A673 (cell line): Measurements from ENCODE around the gene FDX1. TPM values are rescaled to one million over a fixed set of nuclear protein-coding genes. Genes with fewer than 3 reads are reported as not detected.

Source experiments
- BruUV-seq: library from RNA; stranded (reverse); fragments of 400-500 nt; replicated peaks from 2 replicates; lab custom pipeline; 2021; lab: Mats Ljungman, UMichigan
- CTCF ChIA-PET: fragments of 300-600 bp; sonication (Branson Sonifier 250); formaldehyde crosslinking; loops from one replicate; lab custom pipeline; 2022; ENCODE audit warnings: antibody characterized with exemption; lab: Charles Lee
- POLR2A ChIA-PET: fragments of 300-600 bp; sonication (Branson Sonifier 250); formaldehyde crosslinking; loops from one replicate; lab custom pipeline; 2022; ENCODE audit warnings: antibody characterized with exemption; ENCODE audit not compliant: low non-redundant PET; lab: Charles Lee
- DNase-seq: peaks from one replicate; pipeline ENCODE4 v3.0.0-alpha.2; 2015; ENCODE audit warnings: low spot score
- H3K27ac ChIP-seq: fragments of 200-600 bp; sonication (generic); 2 replicates; pipeline ENCODE4 v1.5.1; 2016; ENCODE audit warnings: mixed run types, low read depth, mild to moderate bottlenecking, mixed read lengths, antibody characterized with exemption, low read length; ENCODE audit not compliant: poor library complexity, severe bottlenecking
- H3K27me3 ChIP-seq: fragments of 200-600 bp; sonication (generic); replicated peaks from 2 replicates; pipeline ENCODE4 v1.6.1; 2017; ENCODE audit warnings: mixed run types, low read depth, mild to moderate bottlenecking, mixed read lengths, antibody characterized with exemption, low read length; ENCODE audit not compliant: insufficient read depth, poor library complexity
- H3K36me3 ChIP-seq: fragments of 200-600 bp; sonication (generic); 2 replicates; pipeline ENCODE4 v1.6.1; 2016; ENCODE audit warnings: mixed run types, mild to moderate bottlenecking, mixed read lengths, antibody characterized with exemption, low read length; ENCODE audit not compliant: insufficient read depth, poor library complexity, severe bottlenecking
- H3K4me1 ChIP-seq: fragments of 200-600 bp; sonication (generic); 2 replicates; pipeline ENCODE4 v1.6.1; 2017; ENCODE audit warnings: mixed run types, mild to moderate bottlenecking, mixed read lengths, antibody characterized with exemption, low read length; ENCODE audit not compliant: insufficient read depth, poor library complexity, severe bottlenecking
- H3K4me3 ChIP-seq: fragments of 200-600 bp; sonication (generic); 2 replicates; pipeline ENCODE4 v1.5.1; 2016; ENCODE audit warnings: low read depth, mixed run types, mild to moderate bottlenecking, mixed read lengths, low read length; ENCODE audit not compliant: poor library complexity, severe bottlenecking
- H3K9me3 ChIP-seq: fragments of 200-600 bp; sonication (generic); 2 replicates; pipeline ENCODE4 v1.6.1; 2016; ENCODE audit warnings: mixed run types, low read depth, mild to moderate bottlenecking, mixed read lengths, antibody characterized with exemption, low read length; ENCODE audit not compliant: poor library complexity, severe bottlenecking
- CTCF ChIP-seq: fragments of 300-800, 200-600 bp; sonication (generic); conservative IDR thresholded peaks from 2 replicates; pipeline ENCODE4 v1.5.1; 2017; ENCODE audit warnings: low read depth, mild to moderate bottlenecking, antibody characterized with exemption, low read length, moderate library complexity, mixed read lengths
- EZH2 ChIP-seq: fragments of 200-600 bp; sonication (generic); IDR thresholded peaks from 2 replicates; pipeline ENCODE4 v1.6.1; 2017; ENCODE audit warnings: borderline replicate concordance, low read depth, mild to moderate bottlenecking, mixed read lengths, antibody characterized with exemption, low read length; ENCODE audit not compliant: poor library complexity, severe bottlenecking
- intact Hi-C: fragments of 100-400 bp; cut with micrococcal nuclease; formaldehyde crosslinking; loops from one replicate; pipeline ENCODE4 v1.10.0; 2022; ENCODE audit not compliant: unreplicated experiment
- total RNA-seq: library from RNA; stranded (reverse); gene quantifications from 2 replicates; pipeline ENCODE4 v1.2.3, GENCODE V29; 2021

The FDX1 gene
- total RNA-seq, 1 experiment from 2014 or later, result 62.3 TPM

GRCh38 chr11:110424775-110425444 is 4.8 kb upstream of the FDX1 start:
- POLR2A ChIA-PET, result no interaction called here
- CTCF ChIA-PET, result no interaction called here
- no TSS peak for BruUV-seq
- peaks cover 16% of the 10 kb centered on the region for H3K4me1 ChIP-seq
- H3K4me3 ChIP-seq, result no peak overlapping the region
- no peaks in the 10 kb centered on the region for H3K27me3 ChIP-seq
- intact Hi-C loops, result no loop called here
- TF ChIP-seq EZH2 (no peak), CTCF (no peak)
- no peak for DNase-seq
- no peaks in the 10 kb centered on the region for H3K36me3 ChIP-seq
- H3K9me3 ChIP-seq, result peaks cover 11% of the 10 kb centered on the region
- H3K27ac ChIP-seq, result peak overlapping the region; percentile 20

GRCh38 chr11:110425751-110426545 is 3.8 kb upstream of the FDX1 start:
- peaks cover 16% of the 10 kb centered on the region for H3K4me1 ChIP-seq
- no peaks in the 10 kb centered on the region for H3K36me3 ChIP-seq
- no peaks in the 10 kb centered on the region for H3K27me3 ChIP-seq
- no peak overlapping the region for H3K27ac ChIP-seq
- CTCF ChIA-PET, result no interaction called here
- intact Hi-C loops, result no loop called here
- DNase-seq, result peak; percentile 83
- POLR2A ChIA-PET, result interaction anchor here (0.5 to 0.6 kb wide), 2 partner anchors 9 to 29 kb away, joined by 3 to 4 read pairs; no protein-coding TSS in a partner anchor
- BruUV-seq, result no TSS peak
- H3K9me3 ChIP-seq, result peaks cover 8% of the 10 kb centered on the region
- no peak overlapping the region for H3K4me3 ChIP-seq
- TF ChIP-seq EZH2 (no peak), CTCF (no peak)

GRCh38 chr11:110428040-110428439 is 1.7 kb upstream of the FDX1 start:
- Histone ChIP-seq H3K36me3 (no peaks in the 10 kb centered on the region), H3K4me1 (peaks cover 27% of the 10 kb centered on the region), H3K27me3 (no peaks in the 10 kb centered on the region), H3K27ac (no peak overlapping the region), H3K4me3 (no peak overlapping the region), H3K9me3 (no peaks in the 10 kb centered on the region)
- TF ChIP-seq EZH2 (no peak), CTCF (no peak)
- CTCF ChIA-PET, result no interaction called here
- no peak for DNase-seq
- BruUV-seq, result no TSS peak
- POLR2A ChIA-PET, result no interaction called here
- intact Hi-C loops, result no loop called here
